BJ (cell line): ENCODE measurements around the gene WNT16. TPM values are rescaled to one million over a fixed set of nuclear protein-coding genes. Genes with fewer than 3 reads are reported as not detected.

ENCODE experiments used
- CTCF ChIA-PET: fragments of 350-600 bp; formaldehyde crosslinking; extraction: SDS; loops from one replicate; lab custom pipeline; 2021; ENCODE audit warnings: antibody characterized with exemption, inconsistent platforms; lab: Yijun Ruan, JAX
- POLR2A ChIA-PET: fragments of 300-600 bp; sonication (Branson Sonifier 250); formaldehyde crosslinking; extraction: SDS; loops from one replicate; lab custom pipeline; 2021; ENCODE audit warnings: antibody characterized with exemption; lab: Charles Lee
- DNase-seq: peaks from one replicate; pipeline ENCODE4 v3.0.0-alpha.2; 2011; ENCODE audit warnings: low read depth
- H3K27me3 ChIP-seq: 2 replicates; pipeline ENCODE4 v1.6.0; 2011; ENCODE audit warnings: low read length; ENCODE audit not compliant: control insufficient read depth, insufficient read depth
- H3K36me3 ChIP-seq: 2 replicates; pipeline ENCODE4 v1.5.1; 2011; ENCODE audit warnings: low read length; ENCODE audit not compliant: control insufficient read depth, insufficient read depth
- H3K4me3 ChIP-seq: 2 replicates; pipeline ENCODE4 v1.5.1; 2011; ENCODE audit warnings: low read depth, mild to moderate bottlenecking, control low read depth, low read length
- polyA plus RNA-seq: library from polyadenylated mRNA; depleted of rRNA; stranded (reverse); fragments of >200 nt; gene quantifications from 2 replicates; pipeline ENCODE4 v1.2.3, GENCODE V29; 2011
- TF ChIP-seq, protein P1 (sequence below): IDR thresholded peaks from 2 replicates; pipeline ENCODE4 v1.5.1; 2011; ENCODE audit warnings: low read depth, mild to moderate bottlenecking, control low read depth, inconsistent platforms, low read length, moderate library complexity; ENCODE audit not compliant: insufficient read depth

WNT16 gene
- polyA plus RNA-seq, 1 experiment = 0.02 TPM

DNA sequence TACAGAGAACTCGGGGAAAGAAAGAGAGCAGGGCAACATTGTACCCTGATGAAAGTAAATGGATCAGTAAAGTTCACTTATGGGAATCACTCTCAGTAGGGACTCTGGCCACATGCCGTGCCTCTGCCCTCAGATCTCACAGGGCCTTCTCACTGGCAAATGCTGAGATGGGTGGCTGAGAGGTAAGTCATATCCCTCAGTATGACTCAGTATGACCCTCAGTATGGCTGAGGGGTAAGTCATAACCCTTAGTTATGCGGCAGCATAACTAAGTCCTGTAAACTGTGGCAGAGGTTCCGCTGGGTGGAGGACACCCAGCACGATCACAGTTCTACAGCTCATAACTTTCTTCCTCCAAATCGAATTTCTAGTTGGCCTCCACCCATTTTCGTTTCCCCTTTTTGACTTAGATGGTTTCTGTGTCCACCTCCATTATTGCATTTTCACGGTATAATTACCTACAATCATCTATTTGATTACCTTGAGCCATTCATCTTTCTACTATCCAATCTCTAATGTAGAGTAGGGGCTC, 26.5 kb upstream of the WNT16 start:
- CTCF ChIA-PET = no interaction called here
- no peak for DNase-seq
- no peaks in the 10 kb centered on the region for H3K36me3 ChIP-seq
- H3K4me3 ChIP-seq = no peak overlapping the region
- H3K27me3 ChIP-seq = no peaks in the 10 kb centered on the region
- TF ChIP-seq, protein P1, sequence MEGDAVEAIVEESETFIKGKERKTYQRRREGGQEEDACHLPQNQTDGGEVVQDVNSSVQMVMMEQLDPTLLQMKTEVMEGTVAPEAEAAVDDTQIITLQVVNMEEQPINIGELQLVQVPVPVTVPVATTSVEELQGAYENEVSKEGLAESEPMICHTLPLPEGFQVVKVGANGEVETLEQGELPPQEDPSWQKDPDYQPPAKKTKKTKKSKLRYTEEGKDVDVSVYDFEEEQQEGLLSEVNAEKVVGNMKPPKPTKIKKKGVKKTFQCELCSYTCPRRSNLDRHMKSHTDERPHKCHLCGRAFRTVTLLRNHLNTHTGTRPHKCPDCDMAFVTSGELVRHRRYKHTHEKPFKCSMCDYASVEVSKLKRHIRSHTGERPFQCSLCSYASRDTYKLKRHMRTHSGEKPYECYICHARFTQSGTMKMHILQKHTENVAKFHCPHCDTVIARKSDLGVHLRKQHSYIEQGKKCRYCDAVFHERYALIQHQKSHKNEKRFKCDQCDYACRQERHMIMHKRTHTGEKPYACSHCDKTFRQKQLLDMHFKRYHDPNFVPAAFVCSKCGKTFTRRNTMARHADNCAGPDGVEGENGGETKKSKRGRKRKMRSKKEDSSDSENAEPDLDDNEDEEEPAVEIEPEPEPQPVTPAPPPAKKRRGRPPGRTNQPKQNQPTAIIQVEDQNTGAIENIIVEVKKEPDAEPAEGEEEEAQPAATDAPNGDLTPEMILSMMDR = no peak
- POLR2A ChIA-PET = no interaction called here

DNA sequence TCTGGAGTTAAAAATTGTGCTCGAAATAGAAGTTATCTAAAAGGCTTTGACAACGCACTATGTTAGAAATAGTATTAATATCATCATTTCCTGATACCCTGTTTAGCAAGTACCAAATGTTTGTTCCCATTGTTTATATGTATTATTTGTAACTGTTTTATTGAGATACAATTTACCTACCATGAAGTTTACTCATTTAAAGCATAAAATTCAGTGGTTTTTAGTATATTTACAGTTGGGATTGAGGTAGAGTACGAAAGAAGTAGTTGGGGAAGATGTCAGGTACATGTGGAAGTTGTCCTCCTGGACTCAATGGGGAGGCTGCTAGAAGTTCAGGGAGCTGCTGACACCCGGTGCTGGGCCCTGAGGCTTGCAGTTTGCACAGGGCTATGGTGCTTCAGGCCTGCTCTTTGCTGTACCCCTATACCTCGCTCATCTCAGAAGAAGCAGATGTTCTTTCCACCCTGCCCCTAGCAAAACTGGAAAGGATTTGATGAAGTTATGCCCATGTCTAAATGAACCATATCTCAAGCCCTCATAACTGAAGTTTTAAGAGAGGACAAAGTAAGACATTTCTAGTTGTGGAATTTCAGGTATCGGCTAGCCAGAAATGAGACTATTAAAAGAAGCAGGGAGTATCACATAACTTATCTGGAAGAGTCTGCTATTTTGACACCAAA, 25.2 kb upstream of the WNT16 start:
- ChIA-PET CTCF (interaction anchor here (0.6 to 0.9 kb wide), 2 partner anchors 34 to 80 kb away, joined by 3 to 4 read pairs; no protein-coding TSS in a partner anchor), POLR2A (no interaction called here)
- H3K27me3 ChIP-seq = no peaks in the 10 kb centered on the region
- DNase-seq = no peak
- H3K36me3 ChIP-seq = no peaks in the 10 kb centered on the region
- TF ChIP-seq, protein P1 = no peak
- H3K4me3 ChIP-seq = no peak overlapping the region

DNA sequence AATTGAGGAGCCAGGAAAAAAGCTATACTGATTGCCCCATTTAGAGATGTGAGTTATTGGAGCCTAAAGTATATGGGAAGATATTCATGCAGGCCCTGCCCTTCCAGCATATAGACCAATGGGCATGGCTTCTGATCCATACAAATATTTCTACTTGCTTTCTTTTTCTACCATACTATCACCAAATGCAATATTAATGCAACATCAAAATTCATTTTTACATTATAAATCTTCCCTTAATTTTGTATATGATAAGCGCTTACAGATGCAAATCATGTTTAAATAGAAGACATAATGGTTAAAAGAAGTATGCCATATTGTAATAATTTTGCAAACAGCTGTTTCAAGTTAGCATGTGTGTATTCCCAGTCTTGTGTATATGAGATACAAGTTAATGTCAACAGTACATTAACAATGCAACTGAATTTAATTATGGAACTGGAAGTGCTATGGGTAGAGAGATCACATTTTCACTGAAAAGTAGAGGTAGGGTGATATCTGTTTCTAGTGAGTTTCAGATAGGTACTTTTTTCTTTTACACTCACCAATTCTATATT, 24.6 kb upstream of the WNT16 start:
- TF ChIP-seq, protein P1 = no peak
- ChIA-PET CTCF (interaction anchor here (0.6 to 1.0 kb wide), 3 partner anchors 33 to 241 kb away, joined by 3 to 4 read pairs (median 3); no protein-coding TSS in a partner anchor), POLR2A (no interaction called here)
- Histone ChIP-seq H3K36me3 (no peaks in the 10 kb centered on the region), H3K4me3 (no peak overlapping the region), H3K27me3 (no peaks in the 10 kb centered on the region)
- no peak for DNase-seq

DNA sequence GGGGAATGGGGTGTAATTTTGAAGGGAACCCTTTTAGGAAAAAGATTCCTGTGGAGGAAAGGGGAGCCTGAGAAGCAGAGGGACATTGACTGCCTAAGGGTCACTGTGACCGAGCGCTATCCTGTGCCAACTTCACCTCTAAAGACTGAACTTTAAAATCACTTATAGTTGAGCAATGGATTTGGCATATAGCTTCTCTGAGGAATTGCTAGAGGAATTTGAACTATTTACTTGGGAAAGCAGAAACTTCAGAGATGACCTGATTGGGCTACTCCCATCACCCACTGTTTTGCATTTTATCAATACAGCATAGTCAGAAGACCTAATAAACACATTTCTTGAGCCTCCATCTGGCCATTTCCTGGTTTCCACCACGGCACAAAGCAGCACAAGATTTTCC, 23.7 kb upstream of the WNT16 start:
- POLR2A ChIA-PET = interaction anchor here (0.5 kb wide), 1 partner anchor 23 kb away, joined by 3 read pairs; the partner anchor contains the start of gene WNT16
- TF ChIP-seq, protein P1 = no peak
- CTCF ChIA-PET = interaction anchor here (1.0 kb wide), 1 partner anchor 240 kb away, joined by 3 read pairs; no protein-coding TSS in a partner anchor
- no peaks in the 10 kb centered on the region for H3K36me3 ChIP-seq
- DNase-seq = no peak
- H3K4me3 ChIP-seq = no peak overlapping the region
- no peaks in the 10 kb centered on the region for H3K27me3 ChIP-seq

DNA sequence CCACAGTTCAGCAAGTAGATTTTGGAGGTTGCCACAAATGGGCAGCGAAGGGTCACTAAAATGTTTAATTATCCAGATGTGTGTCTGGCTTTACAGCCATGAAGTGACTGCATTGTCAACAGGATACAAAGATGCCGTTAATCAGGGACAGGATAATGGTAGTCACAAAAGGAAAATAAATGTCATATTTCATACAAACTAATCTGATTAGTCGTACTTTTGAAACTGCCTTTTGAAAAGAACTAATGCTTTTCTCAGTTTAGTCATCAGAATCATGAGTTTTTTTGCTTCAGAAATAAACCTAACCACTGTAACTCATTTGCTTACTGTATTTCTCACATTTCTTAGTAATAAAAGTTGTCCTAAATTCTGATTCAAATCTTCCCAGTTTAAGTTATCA, 22.2 kb upstream of the WNT16 start:
- TF ChIP-seq, protein P1 = no peak
- ChIA-PET CTCF (interaction anchor here (0.6 kb wide), 1 partner anchor 133 kb away, joined by 3 read pairs; no protein-coding TSS in a partner anchor), POLR2A (no interaction called here)
- Histone ChIP-seq H3K27me3 (no peaks in the 10 kb centered on the region), H3K36me3 (no peaks in the 10 kb centered on the region), H3K4me3 (no peak overlapping the region)
- DNase-seq = no peak
